GM06990 (cell line): Measurements from ENCODE around the gene SH2D3A.
"Not testable (repeated sequence)": the region's sequence is repeated elsewhere in the genome, so short reads cannot be mapped to it uniquely, and the experiment has no call there.

Experiments
- DNase-seq: peaks from one replicate; pipeline ENCODE4 v3.0.0-alpha.2; 2011; ENCODE audit not compliant: insufficient read length; ENCODE audit errors: extremely low read depth
- H3K27me3 ChIP-seq: replicated peaks from 2 replicates; pipeline ENCODE4 v1.6.0; 2011; ENCODE audit warnings: low read length; ENCODE audit not compliant: control insufficient read depth, insufficient read depth
- H3K36me3 ChIP-seq: 2 replicates; pipeline ENCODE4 v1.5.1; 2011; ENCODE audit warnings: low read length; ENCODE audit not compliant: control insufficient read depth, insufficient read depth
- H3K4me3 ChIP-seq: replicated peaks from 2 replicates; pipeline ENCODE4 v1.5.1; 2011; ENCODE audit warnings: low read depth, mild to moderate bottlenecking, control low read depth, low read length
- TF ChIP-seq, protein P1 (sequence below): IDR thresholded peaks from 2 replicates; pipeline ENCODE4 v1.5.1; 2011; ENCODE audit warnings: low read length, control low read depth, mild to moderate bottlenecking, inconsistent platforms; ENCODE audit not compliant: insufficient read depth, poor library complexity, severe bottlenecking

Gene SH2D3A

DNA sequence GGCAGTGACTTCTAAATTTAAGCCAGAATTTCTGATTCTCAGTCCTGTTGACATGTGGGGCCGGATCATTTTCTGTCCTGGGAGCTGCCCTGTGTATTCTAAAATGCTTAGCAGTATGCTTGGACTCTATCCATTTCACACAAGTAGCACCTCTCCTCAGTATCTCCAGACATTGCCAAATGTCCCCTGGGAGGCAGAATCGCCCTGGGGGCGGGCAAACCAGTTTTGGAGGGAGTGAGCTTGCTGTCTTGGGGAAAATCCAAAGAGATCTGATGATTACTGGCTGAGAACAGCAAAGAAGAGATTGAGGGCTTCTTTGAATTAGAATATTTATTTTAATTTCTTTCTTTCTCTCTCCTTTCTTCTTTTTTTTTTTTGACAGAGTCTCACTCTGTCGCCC lies 21.7 kb upstream of the SH2D3A start:
- peaks cover 2% of the 10 kb centered on the region for H3K36me3 ChIP-seq
- no peak overlapping the region for H3K4me3 ChIP-seq
- DNase-seq = no peak
- TF ChIP-seq, protein P1, sequence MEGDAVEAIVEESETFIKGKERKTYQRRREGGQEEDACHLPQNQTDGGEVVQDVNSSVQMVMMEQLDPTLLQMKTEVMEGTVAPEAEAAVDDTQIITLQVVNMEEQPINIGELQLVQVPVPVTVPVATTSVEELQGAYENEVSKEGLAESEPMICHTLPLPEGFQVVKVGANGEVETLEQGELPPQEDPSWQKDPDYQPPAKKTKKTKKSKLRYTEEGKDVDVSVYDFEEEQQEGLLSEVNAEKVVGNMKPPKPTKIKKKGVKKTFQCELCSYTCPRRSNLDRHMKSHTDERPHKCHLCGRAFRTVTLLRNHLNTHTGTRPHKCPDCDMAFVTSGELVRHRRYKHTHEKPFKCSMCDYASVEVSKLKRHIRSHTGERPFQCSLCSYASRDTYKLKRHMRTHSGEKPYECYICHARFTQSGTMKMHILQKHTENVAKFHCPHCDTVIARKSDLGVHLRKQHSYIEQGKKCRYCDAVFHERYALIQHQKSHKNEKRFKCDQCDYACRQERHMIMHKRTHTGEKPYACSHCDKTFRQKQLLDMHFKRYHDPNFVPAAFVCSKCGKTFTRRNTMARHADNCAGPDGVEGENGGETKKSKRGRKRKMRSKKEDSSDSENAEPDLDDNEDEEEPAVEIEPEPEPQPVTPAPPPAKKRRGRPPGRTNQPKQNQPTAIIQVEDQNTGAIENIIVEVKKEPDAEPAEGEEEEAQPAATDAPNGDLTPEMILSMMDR = no peak
- H3K27me3 ChIP-seq = no peaks in the 10 kb centered on the region

DNA sequence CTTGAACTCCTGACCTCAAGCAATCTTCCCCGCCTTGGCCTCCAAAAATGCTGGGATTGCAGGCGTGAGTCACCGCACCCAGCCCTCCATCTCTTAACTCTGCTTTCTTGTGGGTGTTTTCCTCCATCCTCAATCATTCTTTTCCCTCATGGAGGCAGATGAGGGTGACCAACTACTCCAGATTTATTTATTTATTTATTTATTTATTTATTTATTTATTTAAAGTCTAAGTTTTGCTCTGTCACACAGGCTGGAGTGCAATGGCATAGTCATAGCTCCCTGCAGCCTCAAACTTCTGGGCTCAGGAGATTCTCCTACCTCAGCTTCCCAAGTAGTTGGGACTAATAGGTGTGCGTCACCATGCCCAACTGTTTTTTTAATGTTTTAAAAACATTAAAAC lies 20.2 kb upstream of the SH2D3A start:
- H3K36me3 ChIP-seq = peaks cover 2% of the 10 kb centered on the region
- no peaks in the 10 kb centered on the region for H3K27me3 ChIP-seq
- DNase-seq = no peak
- no peak overlapping the region for H3K4me3 ChIP-seq
- TF ChIP-seq, protein P1 = no peak

DNA sequence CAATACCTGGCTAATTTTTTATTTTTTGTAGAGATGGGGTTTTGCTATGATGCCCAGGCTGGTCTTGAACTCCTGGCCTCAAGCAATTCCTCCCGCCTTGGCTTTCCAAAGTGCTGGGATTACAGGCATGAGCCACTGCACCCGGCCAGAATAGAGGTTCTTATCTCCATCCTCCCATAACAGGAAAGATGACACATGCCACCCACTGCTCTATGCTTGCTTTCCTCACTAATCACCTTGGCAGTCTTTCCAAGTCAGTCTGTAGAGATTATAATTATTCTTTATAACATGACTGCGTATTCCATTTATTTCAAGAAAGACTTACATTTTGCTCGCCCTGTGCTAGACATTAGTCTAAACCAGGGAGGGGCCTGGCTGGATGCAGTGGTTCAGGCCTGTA lies 12.0 kb upstream of the SH2D3A start:
- TF ChIP-seq, protein P1 = no peak
- no peak for DNase-seq
- H3K4me3 ChIP-seq = no peak overlapping the region
- H3K36me3 ChIP-seq = peaks cover 4% of the 10 kb centered on the region
- no peaks in the 10 kb centered on the region for H3K27me3 ChIP-seq

DNA sequence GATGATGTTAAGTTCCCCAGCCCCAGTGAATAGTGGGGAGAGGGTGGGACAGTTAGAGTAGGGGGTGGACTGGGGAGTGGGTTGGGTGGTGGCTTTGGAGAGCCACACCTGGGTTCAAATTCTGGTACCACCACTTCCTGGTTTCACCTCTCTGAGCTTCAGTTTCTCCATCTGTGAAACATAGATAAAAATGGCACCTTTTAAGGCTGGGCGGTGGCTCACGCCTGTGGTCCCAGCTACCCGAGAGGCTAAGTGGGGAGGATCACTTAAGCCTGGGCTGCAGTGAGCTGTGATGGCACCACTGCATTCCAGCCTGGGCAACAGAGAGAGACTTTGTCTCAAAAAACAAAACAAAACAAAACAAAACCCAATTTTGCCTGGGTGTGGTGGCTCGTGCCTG lies 11.2 kb upstream of the SH2D3A start:
- H3K27me3 ChIP-seq = no peaks in the 10 kb centered on the region
- no peak overlapping the region for H3K4me3 ChIP-seq
- TF ChIP-seq, protein P1 = no peak
- peaks cover 3% of the 10 kb centered on the region for H3K36me3 ChIP-seq
- no peak for DNase-seq

DNA sequence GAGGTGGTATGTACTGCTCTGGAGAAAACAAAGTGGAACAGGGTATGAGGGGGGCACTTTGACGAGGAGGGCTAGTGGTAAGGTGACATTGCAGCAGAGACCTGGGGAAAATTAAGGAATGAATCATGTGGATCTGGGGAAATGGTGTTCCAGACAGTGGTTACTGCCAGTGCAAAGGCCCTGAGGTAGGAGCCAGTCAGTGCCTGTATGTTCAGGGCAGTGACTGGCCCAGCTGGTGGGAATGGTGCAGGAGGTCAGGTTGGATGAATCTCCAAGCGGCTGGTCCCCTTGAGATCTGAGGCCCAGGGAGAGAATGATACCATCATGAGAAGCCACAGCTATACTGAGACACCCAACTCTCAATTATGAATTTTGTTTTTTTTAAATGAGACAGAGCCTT lies 10.2 kb upstream of the SH2D3A start:
- TF ChIP-seq, protein P1 = no peak
- DNase-seq = no peak
- Histone ChIP-seq H3K27me3 (no peaks in the 10 kb centered on the region), H3K4me3 (no peak overlapping the region), H3K36me3 (peaks cover 3% of the 10 kb centered on the region)

DNA sequence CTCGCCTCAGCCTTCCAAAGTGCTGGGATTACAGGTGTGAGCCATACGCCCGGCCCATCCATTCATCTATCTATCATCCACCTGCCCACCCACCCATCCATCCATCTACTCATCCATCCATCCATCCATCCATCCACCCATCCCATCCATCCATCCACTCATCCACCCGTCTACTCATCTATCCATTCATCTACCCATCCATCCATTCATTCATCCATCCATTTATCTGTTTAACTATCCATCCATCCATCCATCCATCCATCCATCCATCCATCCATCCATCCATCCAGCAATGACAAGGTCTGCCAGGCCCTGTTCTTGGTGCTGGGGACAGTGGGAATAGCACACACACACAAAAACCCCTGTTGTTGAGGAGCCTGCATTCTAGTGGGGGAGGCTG lies 9.8 kb upstream of the SH2D3A start:
- Histone ChIP-seq H3K4me3 (no peak overlapping the region), H3K36me3 (peaks cover 3% of the 10 kb centered on the region), H3K27me3 (no peaks in the 10 kb centered on the region)
- TF ChIP-seq, protein P1 = no peak
- no peak for DNase-seq

DNA sequence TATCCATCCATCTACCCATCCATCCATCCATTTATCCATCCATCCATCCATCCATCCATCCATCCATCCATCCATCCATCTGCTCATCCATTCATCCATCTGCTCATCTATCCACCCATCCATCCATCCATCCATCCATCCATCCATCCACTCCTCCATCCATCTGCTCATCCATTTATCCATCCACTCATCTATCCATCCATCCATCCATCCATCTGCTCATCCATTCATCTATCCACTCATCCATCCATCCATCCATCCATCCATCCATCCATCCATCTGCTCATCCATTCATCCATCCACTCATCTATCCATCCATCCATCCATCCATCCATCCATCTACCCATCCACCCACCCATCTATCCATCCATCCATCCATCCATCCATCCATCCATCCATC lies 8.8 kb upstream of the SH2D3A start:
- H3K36me3 ChIP-seq, DNase-seq, H3K27me3 ChIP-seq, H3K4me3 ChIP-seq: not testable (repeated sequence)
